GM12878 (cell line): ENCODE measurements around the gene IGF2R. TPM values are rescaled to one million over a fixed set of nuclear protein-coding genes. Genes with fewer than 3 reads are reported as not detected.

Experiments
- ATAC-seq: fragments of 200-7000 bp; cut with Tn5 transposase; 3 replicates; pipeline ENCODE4 v1.9.1; 2020; ENCODE audit warnings: mild to moderate bottlenecking, moderate library complexity
- BruUV-seq: library from RNA; stranded (reverse); fragments of 400-500 nt; replicated peaks from 2 replicates; lab custom pipeline; 2021; lab: Mats Ljungman, UMichigan
- CTCF ChIA-PET: fragments of 300-600 bp; sonication (Branson Sonifier 250); formaldehyde crosslinking; extraction: SDS; loops from one replicate; lab custom pipeline; 2021; ENCODE audit warnings: inconsistent platforms; lab: Yijun Ruan, JAX
- POLR2A ChIA-PET: fragments of 350-600 bp; formaldehyde crosslinking; extraction: SDS; loops from one replicate; lab custom pipeline; 2021; ENCODE audit warnings: inconsistent platforms; lab: Charles Lee
- RAD21 ChIA-PET: fragments of 300-600 bp; sonication (Branson Sonifier 250); formaldehyde crosslinking; loops from one replicate; lab custom pipeline; 2023; ENCODE audit warnings: antibody characterized with exemption; ENCODE audit not compliant: unreplicated experiment; lab: Charles Lee
- SMC1A ChIA-PET: fragments of 300-600 bp; sonication (Branson Sonifier 250); formaldehyde crosslinking; loops from one replicate; lab custom pipeline; 2023; ENCODE audit not compliant: unreplicated experiment, uncharacterized antibody; lab: Charles Lee
- DNase-seq: peaks from one replicate; pipeline ENCODE4 v3.0.0-alpha.2; 2011; ENCODE audit warnings: low read depth, low spot score
- FAIRE-seq: peaks from 3 replicates; lab custom pipeline; 2011; peaks lifted over from hg19 to GRCh38; lab: Jason Lieb, UNC
- H2AFZ ChIP-seq: 2 replicates; pipeline ENCODE4 v1.6.0; 2011; ENCODE audit warnings: low read depth, low read length, control low read depth; ENCODE audit not compliant: control insufficient read depth
- H3K27ac ChIP-seq: 2 replicates; pipeline ENCODE4 v1.5.1; 2011; ENCODE audit warnings: control low read depth; ENCODE audit not compliant: control insufficient read depth, insufficient read depth
- H3K27me3 ChIP-seq, 2 experiments: replicated peaks in 1 of 2; 2 replicates each; pipeline versions ENCODE4 v1.6.0 to v1.6.1; 2011; ENCODE audit warnings: low read length in 1 of 2; ENCODE audit not compliant: control insufficient read depth in 2 of 2, insufficient read depth in 2 of 2
- H3K36me3 ChIP-seq, 2 experiments: 2 replicates each; pipeline ENCODE4 v1.5.1; 2011; ENCODE audit warnings: low read length in 1 of 2; ENCODE audit not compliant: control insufficient read depth in 2 of 2, insufficient read depth in 2 of 2
- H3K4me1 ChIP-seq: 2 replicates; pipeline ENCODE4 v1.6.1; 2011; ENCODE audit warnings: mild to moderate bottlenecking, low read length, moderate library complexity, mixed read lengths; ENCODE audit not compliant: control insufficient read depth, insufficient read depth
- H3K4me2 ChIP-seq: 2 replicates; pipeline ENCODE4 v1.6.0; 2011; ENCODE audit warnings: control low read depth; ENCODE audit not compliant: control insufficient read depth, insufficient read depth
- H3K4me3 ChIP-seq: fragments of 200-600 bp; sonication (generic); 2 replicates; pipeline ENCODE4 v1.5.1; 2016
- H3K79me2 ChIP-seq: 2 replicates; pipeline ENCODE4 v1.6.0; 2011; ENCODE audit warnings: low read length; ENCODE audit not compliant: control insufficient read depth, insufficient read depth
- H3K9ac ChIP-seq: 2 replicates; pipeline ENCODE4 v1.8.0; 2011; ENCODE audit warnings: low read length, control low read depth, mixed read lengths; ENCODE audit not compliant: control insufficient read depth, insufficient read depth
- H3K9me3 ChIP-seq: replicated peaks from 3 replicates; pipeline ENCODE4 v1.5.1; 2011; ENCODE audit warnings: mild to moderate bottlenecking, low read length; ENCODE audit not compliant: control insufficient read depth, insufficient read depth
- H4K20me1 ChIP-seq: 2 replicates; pipeline ENCODE4 v1.6.0; 2011; ENCODE audit not compliant: control insufficient read depth, insufficient read depth
- BCL11A ChIP-seq: IDR thresholded peaks from 2 replicates; pipeline ENCODE4 v1.6.1; 2011; ENCODE audit warnings: low read depth, low read length
- CEBPZ ChIP-seq: fragments of 150-350 bp; IDR thresholded peaks from 2 replicates; pipeline ENCODE4 v1.6.1; 2016; ENCODE audit warnings: low read depth, low read length
- CTCF ChIP-seq, 3 experiments: IDR thresholded peaks in 2 of 3; conservative IDR thresholded peaks in 1 of 3; 2 replicates each; pipeline ENCODE4 v1.5.1; 2011; ENCODE audit warnings: low read depth in 3 of 3, low read length in 3 of 3, mild to moderate bottlenecking in 3 of 3, control low read depth in 2 of 3, moderate library complexity in 2 of 3, inconsistent platforms in 1 of 3, mixed read lengths in 1 of 3; ENCODE audit not compliant: control insufficient read depth in 2 of 3, insufficient read depth in 1 of 3; ENCODE audit errors: extremely low read depth in 1 of 3
- ETV6 ChIP-seq, 2 experiments: fragments of 450-650 bp in 1 of 2; IDR thresholded peaks in 1 of 2; conservative IDR thresholded peaks in 1 of 2; 2 replicates each; pipeline ENCODE4 v1.6.1; 2014; ENCODE audit warnings: antibody characterized with exemption in 1 of 2, borderline replicate concordance in 1 of 2, low read depth in 1 of 2, mild to moderate bottlenecking in 1 of 2, moderate library complexity in 1 of 2
- FOS ChIP-seq: IDR thresholded peaks from 3 replicates; pipeline ENCODE4 v1.6.1; 2011; ENCODE audit warnings: borderline replicate concordance; ENCODE audit not compliant: insufficient read length; ENCODE audit errors: extremely low read depth
- FOXM1 ChIP-seq: IDR thresholded peaks from 2 replicates; pipeline ENCODE4 v1.6.1; 2012; ENCODE audit warnings: low read depth, mild to moderate bottlenecking, inconsistent platforms, low read length, moderate library complexity
- JUND ChIP-seq: IDR thresholded peaks from 2 replicates; pipeline ENCODE4 v1.6.1; 2012; ENCODE audit warnings: low read depth, mild to moderate bottlenecking, low read length, improper control_type of control experiment, moderate library complexity
- KLF5 ChIP-seq: fragments of 450-650 bp; IDR thresholded peaks from 2 replicates; pipeline ENCODE4 v1.6.1; 2014; ENCODE audit warnings: mild to moderate bottlenecking; ENCODE audit not compliant: partially characterized antibody
- MYC ChIP-seq: IDR thresholded peaks from 2 replicates; pipeline ENCODE4 v1.6.1; 2011; ENCODE audit warnings: mild to moderate bottlenecking, low read length, moderate library complexity, inconsistent platforms; ENCODE audit not compliant: insufficient read depth, insufficient replicate concordance, insufficient read length, severe bottlenecking
- NBN ChIP-seq: fragments of 450-650 bp; IDR thresholded peaks from 2 replicates; pipeline ENCODE4 v1.6.1; 2016
- NR2C1 ChIP-seq: fragments of 450-650 bp; IDR thresholded peaks from 2 replicates; pipeline ENCODE4 v1.6.1; 2017; ENCODE audit warnings: antibody characterized with exemption, mild to moderate bottlenecking, moderate library complexity
- RFX5 ChIP-seq: IDR thresholded peaks from 2 replicates; pipeline ENCODE4 v1.6.1; 2011; ENCODE audit warnings: low read depth, low read length, improper control_type of control experiment
- SMAD5 ChIP-seq: IDR thresholded peaks from 2 replicates; pipeline ENCODE4 v1.6.1; 2016; ENCODE audit warnings: antibody characterized with exemption, low read depth
- ZBED1 ChIP-seq: IDR thresholded peaks from 2 replicates; pipeline ENCODE4 v1.6.1; 2016; ENCODE audit warnings: borderline replicate concordance
- WGBS: methylation state at CpG from one replicate; pipeline ENCODE4 v1.1.6; 2016; ENCODE audit warnings: low lambda C conversion rate; ENCODE audit not compliant: insufficient replicate concordance, insufficient coverage; ENCODE audit errors: missing lambda C conversion rate; 5-methylcytosine and 5-hydroxymethylcytosine counted together
- in situ Hi-C: fragments of 300-500 bp; cut with MboI; formaldehyde crosslinking; loops from 9 replicates; pipeline ENCODE4 v1.14.3; 2018; ENCODE audit warnings: mixed read lengths
- intact Hi-C: fragments of 100-400 bp; cut with micrococcal nuclease; formaldehyde crosslinking; loops from one replicate; pipeline ENCODE4 v1.14.2; 2022; ENCODE audit not compliant: unreplicated experiment
- polyA plus RNA-seq, 11 experiments: library from polyadenylated mRNA; depleted of rRNA in 4 of 11; unstranded in 6 of 11; stranded (reverse) in 5 of 11; fragments of >200 nt; fragmentation: Nextera tagmentation in 4 of 11; fragmentation: Illumina TruSeq in 1 of 11; extraction: Ambion mirVana in 4 of 11; extraction: Trizol in 1 of 11; gene quantifications; 1 replicate in 1 of 11; 2 replicates in 10 of 11; pipeline versions ENCODE4 v1.2.1 to v1.2.3, GENCODE V29; 2011 to 2016; ENCODE audit warnings: inconsistent platforms in 2 of 11, missing spikeins in 2 of 11, low read depth in 1 of 11
- total RNA-seq, 4 experiments: library from RNA; depleted of rRNA in 3 of 4; stranded (reverse); fragments of >200 nt in 3 of 4; fragmentation: Illumina TruSeq in 1 of 4; extraction: Trizol in 1 of 4; gene quantifications; 2 replicates each; pipeline versions ENCODE4 v1.2.1 to v1.2.3, GENCODE V29; 2013 to 2021

Gene IGF2R
- total and polyA plus RNA-seq, 10 of the 15 experiments (the other 5 are each of a cell fraction or from before 2014, with no cell fraction given), result 1.00 to 40.1 (median 16.8) TPM

GRCh38 chr6:160095146-160095845 is 126.4 kb downstream of the IGF2R start (continued):
- no peak for TF ChIP-seq CEBPZ

GRCh38 chr6:160101277-160102205 is 132.7 kb downstream of the IGF2R start:
- WGBS, result 96% methylated on average over 22 of the region's 23 CpGs
- ChIA-PET RAD21 (no interaction called here), POLR2A (no interaction called here), SMC1A (interaction anchor here (1.0 kb wide), 1 partner anchor 238 kb away, joined by 4 read pairs; no protein-coding TSS in a partner anchor), CTCF (interaction anchor here (1.3 kb wide), 1 partner anchor 37 kb away, joined by 4 read pairs; no protein-coding TSS in a partner anchor)
- Histone ChIP-seq H3K36me3 (peaks cover 16 to 36% of the 10 kb centered on the region in 2 experiments), H3K27me3 (no peaks in the 10 kb centered on the region), H4K20me1 (no peaks in the 10 kb centered on the region), H3K9me3 (no peaks in the 10 kb centered on the region), H3K79me2 (no peaks in the 10 kb centered on the region), H3K27ac (no peak overlapping the region), H3K4me1 (no peaks in the 10 kb centered on the region), H3K4me2 (no peak overlapping the region), H3K4me3 (no peak overlapping the region), H2AFZ (no peak overlapping the region), H3K9ac (no peak overlapping the region)
- no TSS peak for BruUV-seq
- intact Hi-C loops, result loop anchor here (10.0 kb wide), 1 partner anchor 407 kb away; the partner anchor contains the start of gene SOD2
- FAIRE-seq, result no peak
- ATAC-seq, result no peak
- in situ Hi-C loops, result no loop called here
- DNase-seq, result no peak
- TF ChIP-seq SMAD5 (no peak), NR2C1 (no peak), JUND (no peak), FOS (no peak), FOXM1 (no peak), BCL11A (no peak), MYC (no peak), NBN (no peak), ETV6 (conservative IDR thresholded peaks at IDR 0.05 in 1 of 2, IDR thresholded peaks at IDR 0.05 in 1 of 2; ENCODE audit: borderline replicate concordance in 1 of 2, low read depth in 1 of 2) (no peak), CTCF (IDR thresholded peaks at IDR 0.05 in 2 of 3, conservative IDR thresholded peaks at IDR 0.05 in 1 of 3; ENCODE audit: control insufficient read depth in 2 of 3, extremely low read depth in 1 of 3, insufficient read depth in 1 of 3, low read depth in 3 of 3, low read length in 3 of 3) (no peak), RFX5 (no peak), KLF5 (no peak), ZBED1 (no peak)
